WERI-Rb-1 (cell line): ENCODE results near the gene COL21A1.

ENCODE experiments used
- DNase-seq: peaks from one replicate; pipeline ENCODE4 v3.0.0-alpha.2; 2020
- H3K27ac ChIP-seq: fragments of 250-450 bp; sonication (Bioruptor Pico); 2 replicates; pipeline ENCODE4 v1.5.1; 2020; ENCODE audit warnings: mild to moderate bottlenecking, moderate library complexity
- H3K27me3 ChIP-seq: fragments of 250-450 bp; sonication (Bioruptor Pico); 2 replicates; pipeline ENCODE4 v1.5.1; 2021; ENCODE audit warnings: mild to moderate bottlenecking, low read depth, moderate library complexity; ENCODE audit not compliant: insufficient read depth, severe bottlenecking
- H3K36me3 ChIP-seq: fragments of 250-450 bp; sonication (Bioruptor Pico); 2 replicates; pipeline ENCODE4 v1.5.1; 2020; ENCODE audit warnings: mild to moderate bottlenecking, moderate library complexity
- H3K4me3 ChIP-seq: 2 replicates; pipeline ENCODE4 v1.5.1; 2011; ENCODE audit warnings: low read depth, mild to moderate bottlenecking, control low read depth, low read length
- H3K9me3 ChIP-seq: fragments of 250-450 bp; sonication (Bioruptor Pico); 2 replicates; pipeline ENCODE4 v1.5.1; 2021; ENCODE audit warnings: mild to moderate bottlenecking, moderate library complexity; ENCODE audit not compliant: severe bottlenecking
- CTCF ChIP-seq: IDR thresholded peaks from 2 replicates; pipeline ENCODE4 v1.5.1; 2011; ENCODE audit warnings: low read depth, mild to moderate bottlenecking, control low read depth, inconsistent platforms, low read length

COL21A1 gene

DNA sequence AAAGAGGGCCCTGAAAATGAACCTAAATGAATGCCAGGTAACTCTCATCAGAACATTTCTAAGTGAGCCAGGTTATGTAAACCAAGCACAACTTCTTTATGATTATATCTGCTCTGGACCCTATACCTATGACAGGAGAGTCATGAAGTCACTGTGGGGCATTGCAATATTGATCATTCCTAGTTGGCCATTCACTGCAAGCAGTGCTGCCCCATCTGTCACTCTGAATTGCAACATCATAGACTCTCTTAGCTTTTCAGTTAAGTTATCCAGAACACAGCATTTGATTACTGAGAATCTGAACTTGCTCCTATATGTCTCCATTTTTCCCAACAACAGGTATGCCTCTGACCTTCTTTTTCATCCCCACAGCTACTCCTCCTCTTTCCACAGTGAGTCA, 3.3 kb downstream of the COL21A1 start:
- no peak for TF ChIP-seq CTCF
- H3K27me3 ChIP-seq, result peaks cover 8% of the 10 kb centered on the region
- DNase-seq, result no peak
- no peak overlapping the region for H3K27ac ChIP-seq
- H3K9me3 ChIP-seq, result no peaks in the 10 kb centered on the region
- H3K36me3 ChIP-seq, result no peaks in the 10 kb centered on the region
- no peak overlapping the region for H3K4me3 ChIP-seq

DNA sequence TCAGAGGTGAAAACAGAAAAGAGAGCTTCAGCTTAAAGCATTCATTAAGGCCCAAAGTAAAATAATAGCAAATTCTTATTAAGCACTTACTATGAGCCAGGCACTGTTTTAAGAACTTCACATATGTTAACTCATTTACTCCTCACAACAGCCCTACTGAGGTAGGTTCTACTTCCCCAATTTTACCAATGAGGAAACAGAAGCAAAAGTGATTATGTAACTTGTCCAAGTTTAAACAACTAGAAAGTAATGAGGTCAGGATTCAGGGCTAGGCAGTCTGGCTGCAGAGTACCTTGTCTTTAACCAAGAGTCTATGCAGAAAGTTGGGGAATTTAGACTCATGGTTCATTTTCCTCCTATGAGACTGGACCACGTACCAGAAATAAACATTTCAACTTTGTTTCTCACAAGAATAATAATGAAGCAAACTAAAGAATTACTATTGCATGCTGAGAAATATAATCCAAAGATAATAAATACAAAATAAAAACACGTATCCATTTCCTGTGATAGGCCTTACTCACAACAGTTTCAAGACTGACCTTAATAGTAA, 3.8 kb downstream of the COL21A1 start:
- no peaks in the 10 kb centered on the region for H3K9me3 ChIP-seq
- no peaks in the 10 kb centered on the region for H3K36me3 ChIP-seq
- no peak overlapping the region for H3K27ac ChIP-seq
- TF ChIP-seq CTCF, result no peak
- no peak for DNase-seq
- peaks cover 5% of the 10 kb centered on the region for H3K27me3 ChIP-seq
- H3K4me3 ChIP-seq, result no peak overlapping the region

DNA sequence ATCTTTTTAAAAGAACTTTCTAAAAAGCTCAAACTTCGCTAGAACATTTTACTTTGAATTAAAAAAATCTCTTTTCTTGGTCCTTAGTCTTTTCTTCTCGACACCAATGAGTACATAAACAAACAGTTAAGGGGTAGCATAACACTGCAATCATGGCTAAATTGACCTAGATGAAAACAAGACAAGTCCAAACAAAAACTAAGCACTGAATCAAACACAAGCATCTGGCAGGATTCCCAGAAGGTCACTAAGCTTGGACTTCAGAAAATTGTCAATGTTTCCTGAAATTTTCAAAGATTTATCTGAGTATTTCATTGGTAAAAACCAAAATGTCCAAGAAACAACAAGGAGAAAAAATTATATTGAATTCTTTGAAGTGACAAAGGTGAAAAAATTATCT, 5.0 kb downstream of the COL21A1 start:
- no peaks in the 10 kb centered on the region for H3K36me3 ChIP-seq
- no peak overlapping the region for H3K4me3 ChIP-seq
- DNase-seq, result no peak
- H3K27me3 ChIP-seq, result peaks cover 2% of the 10 kb centered on the region
- TF ChIP-seq CTCF, result no peak
- no peaks in the 10 kb centered on the region for H3K9me3 ChIP-seq
- H3K27ac ChIP-seq, result no peak overlapping the region

- no peaks in the 10 kb centered on the region for H3K9me3 ChIP-seq
- no peaks in the 10 kb centered on the region for H3K27me3 ChIP-seq
- H3K36me3 ChIP-seq, result no peaks in the 10 kb centered on the region
- no peak for DNase-seq
- no peak for TF ChIP-seq CTCF
- H3K4me3 ChIP-seq, result no peak overlapping the region
- no peak overlapping the region for H3K27ac ChIP-seq
Observed at GRCh38 chr6:56241124-56241802, 6.1 kb downstream of the COL21A1 start.

GRCh38 chr6:56238352-56238751, 9.0 kb downstream of the COL21A1 start:
- H3K27me3 ChIP-seq, result peaks cover 2% of the 10 kb centered on the region
- no peak for DNase-seq
- no peaks in the 10 kb centered on the region for H3K36me3 ChIP-seq
- H3K27ac ChIP-seq, result no peak overlapping the region
- no peak overlapping the region for H3K4me3 ChIP-seq
- H3K9me3 ChIP-seq, result no peaks in the 10 kb centered on the region
- no peak for TF ChIP-seq CTCF

- H3K9me3 ChIP-seq, result no peaks in the 10 kb centered on the region
- H3K27ac ChIP-seq, result no peak overlapping the region
- no peaks in the 10 kb centered on the region for H3K36me3 ChIP-seq
- TF ChIP-seq CTCF, result no peak
- no peak overlapping the region for H3K4me3 ChIP-seq
- no peak for DNase-seq
- H3K27me3 ChIP-seq, result peaks cover 2% of the 10 kb centered on the region
Observed at GRCh38 chr6:56235245-56235644, 12.1 kb downstream of the COL21A1 start.
